GM21515 (cell line): ENCODE measurements around the gene RHPN2.
"Not testable (repeated sequence)": the region's sequence is repeated elsewhere in the genome, so short reads cannot be mapped to it uniquely, and the experiment has no call there.

Experiments used
- ATAC-seq: cut with Tn5 transposase; IDR thresholded peaks from one replicate; pipeline ENCODE4 v1.9.1; 2021; ENCODE audit not compliant: unreplicated experiment

Gene RHPN2

DNA sequence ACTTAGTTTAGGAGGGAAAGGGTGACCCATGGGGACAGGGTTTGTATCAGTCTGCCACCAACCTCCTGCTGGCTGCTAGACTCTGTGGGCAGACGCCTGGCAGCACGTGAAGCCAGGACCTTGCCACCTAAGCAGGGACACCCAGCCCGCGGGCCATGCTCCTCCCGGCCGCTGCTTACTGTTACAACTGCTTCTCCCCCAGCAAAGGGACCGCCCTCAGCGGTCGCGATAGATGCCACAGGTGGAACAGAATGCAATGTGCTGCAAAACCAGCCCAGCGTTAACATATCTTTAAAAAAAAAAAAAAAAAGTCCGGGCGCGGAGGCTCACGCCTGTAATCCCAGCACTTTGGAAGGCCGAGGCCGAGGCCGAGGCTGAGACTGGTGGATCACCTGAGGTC is 1.9 kb upstream of the RHPN2 start:
- ATAC-seq = no peak

- ATAC-seq = peak; percentile 38
Observed at GRCh38 chr19:33064458-33064791, 263 bp downstream of the RHPN2 start.

DNA sequence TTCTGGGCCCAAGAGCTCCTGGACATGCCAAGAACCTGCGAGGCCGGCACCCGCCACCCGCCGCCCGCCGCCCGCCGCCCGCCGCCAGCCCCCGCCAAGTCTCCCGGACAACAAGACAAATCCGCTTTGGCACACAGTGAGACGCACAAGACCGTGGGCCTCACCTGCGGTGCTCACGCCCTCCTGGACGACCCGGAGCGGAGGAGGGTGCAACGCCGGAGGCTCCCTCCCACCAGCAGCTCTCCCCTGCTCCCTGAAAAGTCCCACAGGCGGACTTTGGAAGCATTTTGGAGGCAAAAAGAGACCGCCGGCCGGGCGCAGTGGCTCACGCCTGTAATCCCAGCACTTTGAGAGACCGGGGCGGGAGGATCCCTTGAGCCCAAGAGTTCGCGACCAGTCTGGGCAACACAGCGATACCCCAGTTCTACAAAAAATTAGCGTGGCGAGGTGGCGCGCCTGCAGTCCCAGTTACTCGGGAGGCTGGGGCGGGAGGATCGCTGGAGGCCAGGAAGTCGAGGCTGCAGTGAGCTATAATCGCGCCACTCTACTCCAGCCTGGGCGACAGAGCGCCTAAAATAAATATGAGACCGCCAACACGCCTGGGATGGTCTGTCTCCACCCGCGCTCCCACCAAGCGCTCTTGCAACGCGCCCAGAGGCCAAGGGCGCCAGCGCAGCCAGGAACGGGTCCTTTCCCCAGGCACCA is 783 bp downstream of the RHPN2 start:
- no peak for ATAC-seq

DNA sequence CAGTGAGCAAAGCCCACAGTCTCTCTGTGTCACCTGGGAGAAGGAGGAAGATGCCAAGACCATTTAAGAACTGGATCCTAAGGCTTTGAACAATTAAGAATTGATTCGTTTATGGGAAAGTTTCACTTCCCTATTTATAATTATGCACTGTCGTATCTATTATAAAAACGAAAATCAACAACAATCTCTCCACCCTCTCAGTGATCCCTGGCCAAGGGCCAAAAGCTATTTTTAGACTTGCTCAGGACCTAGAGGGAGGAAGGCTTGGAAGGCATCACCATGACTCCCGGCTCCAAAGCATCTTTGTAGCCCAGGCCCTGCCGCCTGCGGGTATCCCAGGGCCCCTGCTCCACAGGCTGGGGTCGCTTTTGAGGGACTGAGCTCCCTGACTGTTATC is 1.3 kb downstream of the RHPN2 start:
- no peak for ATAC-seq

GRCh38 chr19:33062902-33063301 is 1.8 kb downstream of the RHPN2 start:
- ATAC-seq = no peak

DNA sequence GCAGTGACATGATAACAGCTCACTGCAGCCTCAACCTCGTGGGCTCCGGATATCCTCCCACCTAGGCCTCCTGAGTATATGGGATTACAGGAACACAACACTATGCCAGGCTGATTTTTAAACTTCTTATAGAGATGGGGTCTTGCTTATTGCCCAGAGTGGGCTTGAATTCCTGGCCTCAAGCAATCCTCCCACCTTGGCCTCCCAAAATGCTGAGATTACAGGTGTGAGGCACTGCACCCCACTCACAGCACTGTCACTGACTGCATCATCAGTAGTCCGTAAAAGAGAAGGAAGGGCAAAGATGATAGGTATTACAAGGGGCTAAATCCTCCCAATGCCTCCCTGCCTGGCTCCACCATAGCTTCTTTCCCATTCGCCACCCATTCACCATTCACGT is 4.1 kb downstream of the RHPN2 start:
- no peak for ATAC-seq

- no peak for ATAC-seq
Observed at GRCh38 chr19:33055718-33056117, 9.0 kb downstream of the RHPN2 start.

- no peak for ATAC-seq
Observed at GRCh38 chr19:33054623-33055022, 10.1 kb downstream of the RHPN2 start.

GRCh38 chr19:33052352-33052972 is 12.2 kb downstream of the RHPN2 start:
- no peak for ATAC-seq

DNA sequence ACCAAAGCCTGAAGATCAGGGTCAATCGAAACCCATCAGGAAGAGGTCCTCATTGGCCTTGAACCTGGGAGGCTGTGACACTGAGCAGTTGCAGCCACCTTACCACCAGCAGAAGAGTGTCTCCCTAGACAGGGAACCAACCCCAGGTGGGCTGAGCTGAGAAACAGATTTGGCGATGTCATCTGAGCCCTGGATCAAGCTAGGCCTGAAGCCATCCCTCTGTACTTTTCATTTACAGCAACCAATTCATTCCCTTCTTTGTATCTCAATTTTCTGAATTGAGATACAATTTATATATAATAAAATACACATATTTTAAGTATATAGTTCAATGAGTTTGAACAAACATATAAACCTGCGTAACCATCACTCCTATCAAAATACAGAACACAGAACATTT is 14.6 kb downstream of the RHPN2 start:
- ATAC-seq = no peak

DNA sequence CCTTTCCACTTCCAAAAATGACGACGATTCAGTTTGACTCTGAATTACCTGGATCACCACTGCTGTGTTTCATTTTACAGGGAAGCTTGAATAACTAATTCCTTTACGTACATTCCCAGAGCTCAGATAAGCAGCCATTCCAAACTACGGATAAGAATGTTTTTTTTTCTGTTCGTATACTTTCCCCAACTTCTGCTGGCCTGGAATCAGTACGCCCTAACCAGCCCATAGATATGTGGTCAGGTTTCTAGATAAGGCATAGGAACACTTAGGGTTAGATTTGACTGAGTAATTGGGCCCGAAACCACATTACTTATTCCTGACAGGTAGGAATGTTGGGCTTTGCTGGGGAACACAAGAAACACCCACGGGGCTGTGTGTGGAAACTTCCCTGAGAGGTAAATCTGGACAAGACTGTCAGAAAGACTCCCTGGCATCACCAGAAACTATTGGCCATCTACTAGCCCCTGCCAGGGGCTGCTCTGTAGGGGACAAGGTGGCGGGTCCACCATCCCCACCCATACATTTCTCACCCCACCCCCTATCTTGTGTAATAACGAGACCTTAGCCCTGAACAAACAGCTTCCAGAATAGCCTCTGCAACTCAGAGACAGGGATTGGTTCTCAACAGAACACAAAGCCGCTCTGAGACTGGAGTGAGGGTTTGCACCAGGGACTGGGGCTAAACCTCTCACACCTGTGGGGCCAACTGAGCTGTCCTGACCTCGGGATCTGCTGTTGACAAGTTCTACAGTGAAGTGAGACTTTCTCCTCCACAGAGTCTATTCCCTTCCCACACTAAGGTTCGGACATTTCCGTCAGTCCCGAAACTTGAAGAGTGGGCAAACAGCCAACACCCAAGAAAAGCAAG is 15.6 kb downstream of the RHPN2 start:
- ATAC-seq = no peak

DNA sequence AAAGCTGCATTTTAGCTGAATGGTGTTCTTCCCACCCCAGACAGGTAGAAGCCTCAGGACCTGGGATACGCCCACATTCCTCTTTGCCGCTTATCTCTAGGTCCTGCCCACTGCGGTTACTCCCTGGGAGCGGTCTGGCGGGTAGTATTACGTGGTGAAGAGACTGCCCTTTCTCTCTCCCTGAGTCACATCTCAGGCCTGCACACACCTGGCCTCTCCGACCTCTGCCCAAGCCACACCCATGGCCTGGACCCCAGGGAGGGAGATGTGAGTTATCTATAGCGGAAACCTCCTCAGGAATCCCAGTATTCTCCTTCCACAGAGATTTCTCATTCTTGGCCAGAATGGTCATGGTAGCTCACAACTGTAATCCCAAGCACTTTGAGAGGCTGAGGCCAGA is 17.3 kb downstream of the RHPN2 start:
- no peak for ATAC-seq

GRCh38 chr19:33041828-33042160 is 22.9 kb downstream of the RHPN2 start:
- ATAC-seq = not testable (repeated sequence)

GRCh38 chr19:33040994-33041827 is 23.5 kb downstream of the RHPN2 start:
- ATAC-seq = no peak

GRCh38 chr19:33039815-33040214 is 24.9 kb downstream of the RHPN2 start:
- ATAC-seq = no peak

- no peak for ATAC-seq
Observed at GRCh38 chr19:33039108-33039599, 25.5 kb downstream of the RHPN2 start.

DNA sequence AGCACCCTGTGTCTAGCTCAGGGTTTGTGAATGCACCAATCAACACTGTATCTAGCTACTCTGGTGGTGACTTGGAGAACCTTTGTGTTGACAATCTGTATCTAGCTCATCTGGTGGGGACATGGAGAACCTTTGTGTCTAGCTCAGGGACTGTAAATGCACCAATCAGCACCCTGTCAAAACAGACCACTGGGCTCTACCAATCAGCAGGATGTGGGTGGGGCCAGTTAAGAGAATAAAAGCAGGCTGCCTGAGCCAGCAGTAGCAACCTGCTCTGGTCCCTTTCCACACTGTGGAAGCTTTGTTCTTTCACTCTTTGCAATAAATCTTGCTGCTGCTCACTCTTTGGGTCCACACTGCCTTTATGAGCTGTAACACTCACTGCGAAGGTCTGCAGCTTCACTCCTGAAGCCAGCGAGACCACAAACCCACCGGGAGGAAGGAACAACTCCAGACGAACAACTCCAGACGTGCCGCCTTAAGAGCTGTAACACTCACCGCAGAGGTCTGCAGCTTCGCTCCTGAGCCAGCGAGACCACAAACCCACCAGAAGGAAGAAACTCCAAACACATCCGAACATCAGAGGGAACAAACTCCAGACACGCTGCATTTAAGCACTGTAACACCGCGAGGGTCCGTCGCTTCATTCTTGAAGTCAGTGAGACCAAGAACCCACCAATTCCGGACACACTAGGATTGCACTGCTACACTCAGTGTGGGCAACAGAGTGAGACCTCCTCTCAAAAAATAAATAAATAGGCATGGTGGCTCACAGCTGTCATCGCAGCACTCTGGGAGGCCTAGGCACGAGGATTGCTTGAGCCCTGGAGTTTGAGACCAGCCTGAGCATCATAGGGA is 27.3 kb downstream of the RHPN2 start:
- ATAC-seq = not testable (repeated sequence)

DNA sequence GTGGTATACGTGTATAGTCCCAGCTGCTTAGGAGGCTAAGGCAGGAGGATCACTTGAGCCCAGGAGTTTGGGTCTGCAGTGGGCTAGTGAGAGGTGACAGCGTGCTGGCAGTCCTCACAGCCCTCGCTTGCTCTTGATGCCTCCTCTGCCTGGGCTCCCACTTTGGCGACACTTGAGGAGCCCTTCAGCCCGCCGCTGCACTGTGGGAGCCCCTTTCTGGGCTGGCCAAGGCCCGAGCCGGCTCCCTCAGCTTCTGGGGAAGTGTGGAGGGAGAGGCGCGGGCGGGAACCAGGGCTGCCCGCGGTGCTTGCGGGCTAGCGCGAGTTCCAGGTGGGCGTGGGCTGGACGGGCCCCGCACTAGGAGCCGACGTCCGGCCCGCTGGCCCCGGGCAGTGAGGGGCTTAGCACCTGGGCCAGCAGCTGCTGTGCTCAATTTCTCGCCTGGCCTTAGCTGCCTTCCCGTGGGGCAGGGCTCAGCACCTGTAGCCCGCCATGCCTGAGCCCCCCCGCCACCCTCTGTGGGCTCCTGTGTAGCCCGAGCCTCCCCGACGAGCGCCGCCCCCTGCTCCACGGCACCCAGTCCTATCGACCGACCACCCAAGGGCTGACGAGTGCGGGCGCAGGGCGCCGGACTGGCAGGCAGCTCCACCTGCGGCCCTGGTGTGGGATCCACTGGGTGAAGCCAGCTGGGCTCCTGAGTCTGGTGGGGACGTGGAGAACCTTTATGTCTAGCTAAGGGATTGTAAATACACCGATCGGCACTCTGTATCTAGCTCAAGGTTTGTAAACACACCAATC is 28.1 kb downstream of the RHPN2 start:
- ATAC-seq = not testable (repeated sequence)

DNA sequence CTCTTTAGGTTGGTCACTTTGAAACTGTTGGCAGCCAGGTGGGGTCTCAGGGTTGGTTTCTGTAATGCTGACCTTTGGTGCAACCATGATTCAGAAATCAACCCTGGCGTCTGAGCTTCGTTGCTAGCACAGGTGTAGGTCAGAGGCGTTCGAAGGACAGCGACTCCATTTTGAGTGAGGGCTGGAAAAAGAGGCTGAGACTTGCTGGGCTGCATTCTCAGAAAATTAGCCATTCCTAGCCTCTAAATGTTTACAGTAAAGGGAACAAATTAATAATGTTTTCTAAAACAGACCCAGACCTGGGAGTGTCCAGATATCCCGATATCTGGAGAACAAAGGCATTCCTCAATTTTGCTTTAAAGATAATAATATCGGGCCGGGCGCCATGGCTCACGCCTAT is 29.2 kb downstream of the RHPN2 start:
- ATAC-seq = no peak
